HUES48 (cell line): ENCODE data around the gene WNK2.

Experiments used
- H3K27ac ChIP-seq: one replicate; pipeline ENCODE4 v1.7.0; 2013; ENCODE audit warnings: low read depth, low read length, inconsistent platforms
- H3K27me3 ChIP-seq: 2 replicates; pipeline ENCODE4 v1.6.1; 2013; ENCODE audit warnings: mild to moderate bottlenecking, low read length; ENCODE audit not compliant: control insufficient read depth, insufficient read depth
- H3K36me3 ChIP-seq: 2 replicates; pipeline ENCODE4 v1.6.1; 2013; ENCODE audit warnings: low read length; ENCODE audit not compliant: control insufficient read depth, insufficient read depth
- H3K4me1 ChIP-seq: 2 replicates; pipeline ENCODE4 v1.6.1; 2013; ENCODE audit warnings: mild to moderate bottlenecking, low read length; ENCODE audit not compliant: control insufficient read depth, insufficient read depth
- H3K4me3 ChIP-seq: 2 replicates; pipeline ENCODE4 v1.5.1; 2013; ENCODE audit warnings: mild to moderate bottlenecking, low read depth, low read length
- H3K9ac ChIP-seq: 2 replicates; pipeline ENCODE4 v1.6.1; 2013; ENCODE audit warnings: mild to moderate bottlenecking, low read depth, low read length, moderate library complexity
- H3K9me3 ChIP-seq: 2 replicates; pipeline ENCODE4 v1.6.1; 2013; ENCODE audit warnings: low read length; ENCODE audit not compliant: control insufficient read depth, insufficient read depth

Gene WNK2

GRCh38 chr9:93232388-93232960 lies 48.5 kb downstream of the WNK2 start:
- Histone ChIP-seq H3K9ac (no peak overlapping the region), H3K27ac (no peak overlapping the region), H3K9me3 (no peaks in the 10 kb centered on the region), H3K4me3 (no peak overlapping the region), H3K36me3 (peaks cover 17% of the 10 kb centered on the region), H3K4me1 (no peaks in the 10 kb centered on the region), H3K27me3 (no peaks in the 10 kb centered on the region)

- H3K9me3 ChIP-seq: no peaks in the 10 kb centered on the region
- H3K4me1 ChIP-seq: no peaks in the 10 kb centered on the region
- no peak overlapping the region for H3K4me3 ChIP-seq
- H3K27ac ChIP-seq: no peak overlapping the region
- H3K9ac ChIP-seq: no peak overlapping the region
- no peaks in the 10 kb centered on the region for H3K27me3 ChIP-seq
- peaks cover 22% of the 10 kb centered on the region for H3K36me3 ChIP-seq
Observed at GRCh38 chr9:93233033-93233432, 49.1 kb downstream of the WNK2 start.

- H3K4me1 ChIP-seq: no peaks in the 10 kb centered on the region
- H3K4me3 ChIP-seq: no peak overlapping the region
- no peak overlapping the region for H3K27ac ChIP-seq
- H3K9ac ChIP-seq: no peak overlapping the region
- H3K27me3 ChIP-seq: no peaks in the 10 kb centered on the region
- no peaks in the 10 kb centered on the region for H3K9me3 ChIP-seq
- H3K36me3 ChIP-seq: peaks cover 34% of the 10 kb centered on the region
Observed at GRCh38 chr9:93234600-93234999, 50.7 kb downstream of the WNK2 start.

- H3K27ac ChIP-seq: no peak overlapping the region
- no peak overlapping the region for H3K9ac ChIP-seq
- no peak overlapping the region for H3K4me3 ChIP-seq
- no peaks in the 10 kb centered on the region for H3K4me1 ChIP-seq
- no peaks in the 10 kb centered on the region for H3K27me3 ChIP-seq
- H3K36me3 ChIP-seq: peaks cover 41% of the 10 kb centered on the region
- H3K9me3 ChIP-seq: no peaks in the 10 kb centered on the region
Observed at GRCh38 chr9:93235300-93235960, 51.5 kb downstream of the WNK2 start.

GRCh38 chr9:93236541-93237206 lies 52.7 kb downstream of the WNK2 start:
- no peaks in the 10 kb centered on the region for H3K4me1 ChIP-seq
- H3K36me3 ChIP-seq: peaks cover 41% of the 10 kb centered on the region
- no peak overlapping the region for H3K27ac ChIP-seq
- no peak overlapping the region for H3K4me3 ChIP-seq
- no peaks in the 10 kb centered on the region for H3K27me3 ChIP-seq
- no peaks in the 10 kb centered on the region for H3K9me3 ChIP-seq
- H3K9ac ChIP-seq: no peak overlapping the region

- Histone ChIP-seq H3K4me3 (no peak overlapping the region), H3K9me3 (no peaks in the 10 kb centered on the region), H3K9ac (no peak overlapping the region), H3K27me3 (no peaks in the 10 kb centered on the region), H3K27ac (no peak overlapping the region), H3K36me3 (peaks cover 46% of the 10 kb centered on the region), H3K4me1 (no peaks in the 10 kb centered on the region)
Observed at GRCh38 chr9:93237540-93237939, 53.6 kb downstream of the WNK2 start.

GRCh38 chr9:93238953-93239925 lies 55.3 kb downstream of the WNK2 start:
- no peak overlapping the region for H3K9ac ChIP-seq
- no peak overlapping the region for H3K4me3 ChIP-seq
- H3K27ac ChIP-seq: no peak overlapping the region
- peaks cover 3% of the 10 kb centered on the region; the same call in 1 of the 2 replicates for H3K4me1 ChIP-seq
- H3K27me3 ChIP-seq: no peaks in the 10 kb centered on the region
- peaks cover 51% of the 10 kb centered on the region for H3K36me3 ChIP-seq
- H3K9me3 ChIP-seq: no peaks in the 10 kb centered on the region

GRCh38 chr9:93240891-93241334 lies 57.0 kb downstream of the WNK2 start:
- H3K9ac ChIP-seq: no peak overlapping the region
- H3K4me3 ChIP-seq: no peak overlapping the region
- no peaks in the 10 kb centered on the region for H3K9me3 ChIP-seq
- peaks cover 38% of the 10 kb centered on the region for H3K36me3 ChIP-seq
- no peaks in the 10 kb centered on the region for H3K27me3 ChIP-seq
- H3K27ac ChIP-seq: no peak overlapping the region
- peaks cover 3% of the 10 kb centered on the region; the same call in 1 of the 2 replicates for H3K4me1 ChIP-seq

- Histone ChIP-seq H3K4me3 (no peak overlapping the region), H3K27ac (no peak overlapping the region), H3K4me1 (peaks cover 3% of the 10 kb centered on the region; the same call in 1 of the 2 replicates), H3K9ac (no peak overlapping the region), H3K36me3 (peaks cover 32% of the 10 kb centered on the region), H3K9me3 (no peaks in the 10 kb centered on the region), H3K27me3 (no peaks in the 10 kb centered on the region)
Observed at GRCh38 chr9:93243112-93243511, 59.2 kb downstream of the WNK2 start.

GRCh38 chr9:93244101-93244500 lies 60.2 kb downstream of the WNK2 start:
- H3K27ac ChIP-seq: no peak overlapping the region
- no peaks in the 10 kb centered on the region for H3K9me3 ChIP-seq
- H3K4me1 ChIP-seq: peaks cover 8% of the 10 kb centered on the region
- H3K4me3 ChIP-seq: no peak overlapping the region
- peaks cover 25% of the 10 kb centered on the region for H3K36me3 ChIP-seq
- H3K27me3 ChIP-seq: no peaks in the 10 kb centered on the region
- no peak overlapping the region for H3K9ac ChIP-seq
